HepG2 (cell line): ENCODE data around the gene GGTA1. TPM values are rescaled to one million over a fixed set of nuclear protein-coding genes. Genes with fewer than 3 reads are reported as not detected.

Experiments
- ASH2L ChIP-seq: fragments of 300-600, 200-600 bp; sonication (generic); IDR thresholded peaks from 2 replicates; pipeline ENCODE4 v1.7.0; 2017; ENCODE audit warnings: low read depth, mild to moderate bottlenecking, moderate library complexity, mixed read lengths, low read length; ENCODE audit not compliant: insufficient read length
- CENPT ChIP-seq: sonication (generic); formaldehyde crosslinking; IDR thresholded peaks from 2 replicates; pipeline ENCODE4 v1.8.0; 2022; ENCODE audit warnings: low read depth, mild to moderate bottlenecking, moderate library complexity, missing genetic modification reagents
- HMG20A ChIP-seq: IDR thresholded peaks from 2 replicates; pipeline ENCODE4 v1.6.1; 2016; ENCODE audit warnings: borderline replicate concordance
- MBNL3 ChIP-seq: fragments of 250-450 bp; sonication (Bioruptor Pico); conservative IDR thresholded peaks from 2 replicates; pipeline ENCODE4 v1.8.0; 2022; ENCODE audit warnings: mild to moderate bottlenecking, inconsistent platforms
- NONO ChIP-seq, 2 experiments: fragments of 450-650 bp in 1 of 2; sonication (generic) in 1 of 2; formaldehyde crosslinking in 1 of 2; IDR thresholded peaks in 1 of 2; conservative IDR thresholded peaks in 1 of 2; 2 replicates each; pipeline versions ENCODE4 v1.6.1 to v1.8.0; 2017 to 2022; ENCODE audit warnings: mild to moderate bottlenecking in 1 of 2, missing genetic modification reagents in 1 of 2, moderate library complexity in 1 of 2
- RFX5 ChIP-seq: IDR thresholded peaks from 2 replicates; pipeline ENCODE4 v1.6.1; 2011; ENCODE audit warnings: low read depth, low read length, improper control_type of control experiment
- TOPORS ChIP-seq: sonication (generic); formaldehyde crosslinking; IDR thresholded peaks from 2 replicates; pipeline ENCODE4 v1.8.0; 2023; ENCODE audit warnings: mild to moderate bottlenecking, missing genetic modification reagents
- ZNF207 ChIP-seq: fragments of 450-650 bp; IDR thresholded peaks from 2 replicates; pipeline ENCODE4 v1.6.1; 2016; ENCODE audit warnings: antibody characterized with exemption, borderline replicate concordance
- ZNF234 ChIP-seq: sonication (generic); formaldehyde crosslinking; conservative IDR thresholded peaks from 2 replicates; pipeline ENCODE4 v1.5.1; 2020; ENCODE audit warnings: mild to moderate bottlenecking, missing genetic modification reagents
- ZNF407 ChIP-seq: sonication (generic); formaldehyde crosslinking; IDR thresholded peaks from one replicate; pipeline ENCODE4 v1.5.1; 2020; ENCODE audit warnings: mild to moderate bottlenecking, missing genetic modification reagents; ENCODE audit errors: not compliant biosample characterization
- ZNF431 ChIP-seq: sonication (generic); formaldehyde crosslinking; IDR thresholded peaks from 2 replicates; pipeline ENCODE4 v1.9.0; 2022; ENCODE audit warnings: missing genetic modification reagents, low read depth, mild to moderate bottlenecking, borderline replicate concordance
- polyA plus RNA-seq, 8 experiments: library from polyadenylated mRNA; depleted of rRNA in 3 of 8; stranded (reverse) in 7 of 8; unstranded in 1 of 8; fragments of >200 nt; fragmentation: Illumina TruSeq in 4 of 8; extraction: Trizol in 4 of 8; gene quantifications; 2 replicates each; pipeline versions ENCODE4 v1.2.1 to v1.2.3, GENCODE V29; 2011 to 2016; ENCODE audit warnings: low read depth in 4 of 8, missing spikeins in 1 of 8, mixed read lengths in 1 of 8; ENCODE audit not compliant: insufficient read depth in 1 of 8
- total RNA-seq, 5 experiments: library from RNA; depleted of rRNA; stranded (reverse); fragments of >200 nt; fragmentation: Illumina TruSeq; extraction: Trizol; gene quantifications; 2 replicates each; pipeline ENCODE4 v1.2.3, GENCODE V29; 2016; ENCODE audit warnings: low read depth in 1 of 5
- TF ChIP-seq, protein P1 (sequence below): sonication (generic); formaldehyde crosslinking; IDR thresholded peaks from 2 replicates; pipeline ENCODE4 v1.4.0; 2020; ENCODE audit warnings: mild to moderate bottlenecking, missing genetic modification reagents
- TF ChIP-seq, protein P2 (sequence below): sonication (generic); formaldehyde crosslinking; IDR thresholded peaks from 2 replicates; pipeline ENCODE4 v1.5.1; 2020; ENCODE audit warnings: mild to moderate bottlenecking, missing genetic modification reagents

GGTA1 gene
- total and polyA plus RNA-seq, 2 of the 13 experiments (the other 11 are each of a cell fraction or from before 2014, with no cell fraction given), result not detected

DNA sequence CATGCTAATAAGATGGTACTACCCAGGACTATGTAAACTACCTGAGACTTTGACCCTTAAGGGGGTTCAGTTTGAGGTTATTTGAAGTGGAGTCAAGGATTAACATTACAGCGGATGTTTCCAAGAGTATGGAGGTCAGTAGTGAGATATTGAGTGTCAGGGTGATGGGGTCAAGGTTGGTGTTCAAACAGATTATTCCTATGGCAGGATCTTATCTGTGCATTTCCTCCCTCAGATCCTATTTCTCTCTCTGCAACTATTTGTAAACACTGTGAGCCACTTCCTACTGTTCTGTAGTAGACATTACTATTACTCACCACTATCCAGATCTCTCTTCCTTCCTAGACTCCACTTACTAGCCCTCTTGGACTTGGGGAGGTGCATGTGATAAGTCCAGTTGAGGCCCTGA lies 75.6 kb downstream of the GGTA1 start (continued):
- TF ChIP-seq, protein P1, sequence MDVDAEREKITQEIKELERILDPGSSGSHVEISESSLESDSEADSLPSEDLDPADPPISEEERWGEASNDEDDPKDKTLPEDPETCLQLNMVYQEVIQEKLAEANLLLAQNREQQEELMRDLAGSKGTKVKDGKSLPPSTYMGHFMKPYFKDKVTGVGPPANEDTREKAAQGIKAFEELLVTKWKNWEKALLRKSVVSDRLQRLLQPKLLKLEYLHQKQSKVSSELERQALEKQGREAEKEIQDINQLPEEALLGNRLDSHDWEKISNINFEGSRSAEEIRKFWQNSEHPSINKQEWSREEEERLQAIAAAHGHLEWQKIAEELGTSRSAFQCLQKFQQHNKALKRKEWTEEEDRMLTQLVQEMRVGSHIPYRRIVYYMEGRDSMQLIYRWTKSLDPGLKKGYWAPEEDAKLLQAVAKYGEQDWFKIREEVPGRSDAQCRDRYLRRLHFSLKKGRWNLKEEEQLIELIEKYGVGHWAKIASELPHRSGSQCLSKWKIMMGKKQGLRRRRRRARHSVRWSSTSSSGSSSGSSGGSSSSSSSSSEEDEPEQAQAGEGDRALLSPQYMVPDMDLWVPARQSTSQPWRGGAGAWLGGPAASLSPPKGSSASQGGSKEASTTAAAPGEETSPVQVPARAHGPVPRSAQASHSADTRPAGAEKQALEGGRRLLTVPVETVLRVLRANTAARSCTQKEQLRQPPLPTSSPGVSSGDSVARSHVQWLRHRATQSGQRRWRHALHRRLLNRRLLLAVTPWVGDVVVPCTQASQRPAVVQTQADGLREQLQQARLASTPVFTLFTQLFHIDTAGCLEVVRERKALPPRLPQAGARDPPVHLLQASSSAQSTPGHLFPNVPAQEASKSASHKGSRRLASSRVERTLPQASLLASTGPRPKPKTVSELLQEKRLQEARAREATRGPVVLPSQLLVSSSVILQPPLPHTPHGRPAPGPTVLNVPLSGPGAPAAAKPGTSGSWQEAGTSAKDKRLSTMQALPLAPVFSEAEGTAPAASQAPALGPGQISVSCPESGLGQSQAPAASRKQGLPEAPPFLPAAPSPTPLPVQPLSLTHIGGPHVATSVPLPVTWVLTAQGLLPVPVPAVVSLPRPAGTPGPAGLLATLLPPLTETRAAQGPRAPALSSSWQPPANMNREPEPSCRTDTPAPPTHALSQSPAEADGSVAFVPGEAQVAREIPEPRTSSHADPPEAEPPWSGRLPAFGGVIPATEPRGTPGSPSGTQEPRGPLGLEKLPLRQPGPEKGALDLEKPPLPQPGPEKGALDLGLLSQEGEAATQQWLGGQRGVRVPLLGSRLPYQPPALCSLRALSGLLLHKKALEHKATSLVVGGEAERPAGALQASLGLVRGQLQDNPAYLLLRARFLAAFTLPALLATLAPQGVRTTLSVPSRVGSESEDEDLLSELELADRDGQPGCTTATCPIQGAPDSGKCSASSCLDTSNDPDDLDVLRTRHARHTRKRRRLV (CRISPR knock-in tag), result 0 out of 2 replicates have a peak, but pooled peaks have one; percentile 60
- TF ChIP-seq ASH2L (peak; percentile 64), RFX5 (no peak), MBNL3 (no peak), ZNF431 (CRISPR knock-in tag) (peak; percentile 71; the same call in 1 of the 2 replicates), TOPORS (no peak), HMG20A (CRISPR knock-in tag) (peak; percentile 95; the same call in 1 of the 2 replicates), ZNF407 (CRISPR knock-in tag) (no peak), NONO (IDR thresholded peaks at IDR 0.05) (no peak), NONO (CRISPR knock-in tag; conservative IDR thresholded peaks at IDR 0.05) (no peak), ZNF234 (CRISPR knock-in tag) (no peak), CENPT (CRISPR knock-in tag) (no peak), ZNF207 (no peak)
- TF ChIP-seq, protein P2, sequence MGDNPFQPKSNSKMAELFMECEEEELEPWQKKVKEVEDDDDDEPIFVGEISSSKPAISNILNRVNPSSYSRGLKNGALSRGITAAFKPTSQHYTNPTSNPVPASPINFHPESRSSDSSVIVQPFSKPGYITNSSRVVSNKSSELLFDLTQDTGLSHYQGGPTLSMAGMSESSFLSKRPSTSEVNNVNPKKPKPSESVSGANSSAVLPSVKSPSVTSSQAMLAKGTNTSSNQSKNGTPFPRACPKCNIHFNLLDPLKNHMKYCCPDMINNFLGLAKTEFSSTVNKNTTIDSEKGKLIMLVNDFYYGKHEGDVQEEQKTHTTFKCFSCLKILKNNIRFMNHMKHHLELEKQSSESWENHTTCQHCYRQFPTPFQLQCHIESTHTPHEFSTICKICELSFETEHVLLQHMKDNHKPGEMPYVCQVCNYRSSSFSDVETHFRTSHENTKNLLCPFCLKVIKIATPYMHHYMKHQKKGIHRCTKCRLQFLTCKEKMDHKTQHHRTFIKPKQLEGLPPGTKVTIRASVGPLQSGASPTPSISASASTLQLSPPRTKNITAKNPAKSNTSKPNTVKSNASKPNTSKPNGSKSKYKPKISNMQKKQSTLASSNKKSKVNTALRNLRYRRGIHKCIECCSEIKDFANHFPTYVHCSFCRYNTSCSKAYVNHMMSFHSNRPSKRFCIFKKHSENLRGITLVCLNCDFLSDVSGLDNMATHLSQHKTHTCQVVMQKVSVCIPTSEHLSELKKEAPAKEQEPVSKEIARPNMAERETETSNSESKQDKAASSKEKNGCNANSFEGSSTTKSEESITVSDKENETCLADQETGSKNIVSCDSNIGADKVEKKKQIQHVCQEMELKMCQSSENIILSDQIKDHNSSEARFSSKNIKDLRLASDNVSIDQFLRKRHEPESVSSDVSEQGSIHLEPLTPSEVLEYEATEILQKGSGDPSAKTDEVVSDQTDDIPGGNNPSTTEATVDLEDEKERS (CRISPR knock-in tag), result peak; percentile 65; the same call in 1 of the 2 replicates
